HT1080 (cell line): ENCODE measurements around the gene TEX44. TPM values are rescaled to one million over a fixed set of nuclear protein-coding genes. Genes with fewer than 3 reads are reported as not detected.
A peak's percentile ranks its signal among the peaks of the same experiment; 100 is the strongest.
"Not testable (repeated sequence)": the region's sequence is repeated elsewhere in the genome, so short reads cannot be mapped to it uniquely, and the experiment has no call there.

Experiments
- DNase-seq: peaks from one replicate; pipeline ENCODE4 v3.0.0-alpha.2; 2015; ENCODE audit warnings: low read depth
- total RNA-seq: library from RNA; depleted of rRNA; stranded (reverse); fragments of >200 nt; shearing (Covaris generic); gene quantifications from 2 replicates; pipeline ENCODE4 v1.2.3, GENCODE V29; 2014

Gene TEX44
- total RNA-seq, 1 experiment from 2014 or later: not detected

- not testable (repeated sequence) for DNase-seq
Measured at GRCh38 chr2:231570915-231571314, 21.7 kb upstream of the TEX44 start.

GRCh38 chr2:231571661-231572191 is 20.9 kb upstream of the TEX44 start:
- DNase-seq: no peak

- DNase-seq: no peak
Measured at GRCh38 chr2:231573096-231573495, 19.6 kb upstream of the TEX44 start.

GRCh38 chr2:231573698-231574421 is 18.8 kb upstream of the TEX44 start:
- DNase-seq: no peak

- no peak for DNase-seq
Measured at GRCh38 chr2:231575612-231576256, 16.9 kb upstream of the TEX44 start.

- no peak for DNase-seq
Measured at GRCh38 chr2:231576465-231576864, 16.2 kb upstream of the TEX44 start.

GRCh38 chr2:231578655-231579054 is 14.0 kb upstream of the TEX44 start:
- not testable (repeated sequence) for DNase-seq

- no peak for DNase-seq
Measured at GRCh38 chr2:231579560-231579959, 13.1 kb upstream of the TEX44 start.

GRCh38 chr2:231581328-231581727 is 11.3 kb upstream of the TEX44 start:
- no peak for DNase-seq

- DNase-seq: no peak
Measured at GRCh38 chr2:231583982-231584381, 8.7 kb upstream of the TEX44 start.

- DNase-seq: not testable (repeated sequence)
Measured at GRCh38 chr2:231587744-231588143, 4.9 kb upstream of the TEX44 start.

GRCh38 chr2:231589656-231590055 is 3.0 kb upstream of the TEX44 start:
- DNase-seq: no peak

GRCh38 chr2:231590614-231591013 is 2.0 kb upstream of the TEX44 start:
- DNase-seq: no peak

- no peak for DNase-seq
Measured at GRCh38 chr2:231593666-231594065, 1.0 kb downstream of the TEX44 start.

- no peak for DNase-seq
Measured at GRCh38 chr2:231597014-231597611, 4.4 kb downstream of the TEX44 start.

GRCh38 chr2:231597627-231598026 is 5.0 kb downstream of the TEX44 start:
- no peak for DNase-seq

- no peak for DNase-seq
Measured at GRCh38 chr2:231600619-231601355, 8.1 kb downstream of the TEX44 start.

- peak; percentile 67 for DNase-seq
Measured at GRCh38 chr2:231601356-231602229, 8.9 kb downstream of the TEX44 start.

GRCh38 chr2:231602859-231603467 is 10.3 kb downstream of the TEX44 start:
- DNase-seq: no peak

GRCh38 chr2:231604101-231604684 is 11.5 kb downstream of the TEX44 start:
- DNase-seq: no peak
